GM20000 (cell line): ENCODE measurements around the gene TBC1D13.

Source experiments
- DNase-seq: peaks from one replicate; pipeline ENCODE4 v3.0.0; 2012; ENCODE audit warnings: low spot score
- TF ChIP-seq, protein P1 (sequence below): IDR thresholded peaks from 2 replicates; pipeline ENCODE4 v1.5.1; 2012; ENCODE audit warnings: mild to moderate bottlenecking, control low read depth; ENCODE audit errors: extremely low read depth, missing control alignments

Gene TBC1D13

DNA sequence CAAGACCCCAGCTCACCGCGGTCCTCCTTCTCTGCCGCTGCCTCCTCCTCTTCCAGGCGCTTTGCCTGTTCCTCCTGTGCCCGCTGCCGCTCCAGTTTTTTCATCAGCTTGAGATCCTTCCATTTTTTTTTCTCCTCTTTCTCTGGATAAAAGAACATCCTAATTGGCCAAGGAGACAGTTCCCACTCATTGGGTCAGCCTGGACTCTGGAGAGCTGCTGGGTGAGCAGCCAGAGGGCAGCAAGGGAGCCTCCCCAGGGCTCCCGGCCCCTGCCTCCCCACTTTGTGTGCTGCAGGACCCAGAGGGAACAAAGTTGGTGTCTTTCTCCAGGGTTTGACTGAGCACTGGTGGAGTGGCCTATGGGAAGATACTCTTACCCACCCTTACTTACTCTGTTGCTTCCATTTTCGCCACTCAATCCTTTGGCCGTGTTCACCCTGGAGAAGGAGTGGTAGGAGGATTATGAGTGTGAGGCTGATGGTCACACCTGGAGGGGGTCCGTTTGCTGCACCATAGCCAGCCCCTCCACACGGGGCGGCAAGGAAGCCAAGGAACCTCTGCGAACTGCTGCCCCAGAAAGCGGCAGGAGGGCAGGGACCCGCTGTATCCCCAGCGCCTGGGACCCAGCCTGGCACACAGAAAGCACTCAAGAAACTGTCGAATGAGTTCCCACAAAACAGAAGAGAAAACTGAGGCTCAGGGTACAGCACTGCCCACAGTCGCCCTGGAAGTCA is 41.8 kb downstream of the TBC1D13 start:
- TF ChIP-seq, protein P1, sequence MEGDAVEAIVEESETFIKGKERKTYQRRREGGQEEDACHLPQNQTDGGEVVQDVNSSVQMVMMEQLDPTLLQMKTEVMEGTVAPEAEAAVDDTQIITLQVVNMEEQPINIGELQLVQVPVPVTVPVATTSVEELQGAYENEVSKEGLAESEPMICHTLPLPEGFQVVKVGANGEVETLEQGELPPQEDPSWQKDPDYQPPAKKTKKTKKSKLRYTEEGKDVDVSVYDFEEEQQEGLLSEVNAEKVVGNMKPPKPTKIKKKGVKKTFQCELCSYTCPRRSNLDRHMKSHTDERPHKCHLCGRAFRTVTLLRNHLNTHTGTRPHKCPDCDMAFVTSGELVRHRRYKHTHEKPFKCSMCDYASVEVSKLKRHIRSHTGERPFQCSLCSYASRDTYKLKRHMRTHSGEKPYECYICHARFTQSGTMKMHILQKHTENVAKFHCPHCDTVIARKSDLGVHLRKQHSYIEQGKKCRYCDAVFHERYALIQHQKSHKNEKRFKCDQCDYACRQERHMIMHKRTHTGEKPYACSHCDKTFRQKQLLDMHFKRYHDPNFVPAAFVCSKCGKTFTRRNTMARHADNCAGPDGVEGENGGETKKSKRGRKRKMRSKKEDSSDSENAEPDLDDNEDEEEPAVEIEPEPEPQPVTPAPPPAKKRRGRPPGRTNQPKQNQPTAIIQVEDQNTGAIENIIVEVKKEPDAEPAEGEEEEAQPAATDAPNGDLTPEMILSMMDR: no peak
- no peak for DNase-seq

DNA sequence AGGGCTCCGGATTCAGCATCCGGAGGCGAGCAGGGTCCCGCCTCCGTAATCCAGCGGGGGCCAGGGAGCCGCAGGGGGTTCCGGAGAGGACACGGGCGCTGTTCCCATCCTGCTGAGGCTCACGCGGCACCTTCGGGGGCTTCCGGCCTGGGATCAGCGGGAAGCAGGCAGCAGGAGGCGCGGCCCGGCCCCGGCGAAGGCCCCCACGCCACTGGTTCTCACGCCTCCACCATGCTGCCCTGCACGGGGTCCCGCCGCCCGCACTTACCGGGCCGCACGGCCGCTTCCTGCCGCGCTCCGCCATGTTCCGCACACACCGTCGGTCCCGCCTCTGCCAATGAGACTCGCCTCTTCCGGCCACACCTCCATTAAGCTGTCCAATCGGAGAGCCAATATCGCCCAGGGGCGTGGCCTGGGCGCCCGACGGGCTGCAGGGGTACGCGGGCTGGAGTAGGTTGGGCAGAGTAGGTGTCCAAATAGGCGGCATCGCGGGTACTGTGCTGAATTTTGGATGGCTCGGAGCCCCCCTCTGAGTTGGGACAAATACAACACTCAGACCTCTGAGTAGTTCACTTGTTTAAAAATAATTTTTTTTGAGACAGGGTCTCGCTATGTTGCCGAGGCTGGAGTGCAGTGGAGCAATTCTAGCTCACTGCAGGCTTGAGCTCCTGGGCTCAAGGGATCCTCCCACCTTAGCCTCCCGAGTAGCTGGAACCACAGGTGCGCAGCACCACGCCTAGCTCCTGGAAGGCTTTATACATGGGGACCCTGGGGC is 42.6 kb downstream of the TBC1D13 start, which contains the start of gene SPOUT1:
Gene SPOUT1, minus strand, starts transcription at position 318 of the 775 bp plus-strand sequence. Its CDS starts 14 bp downstream, at position 304.
- TF ChIP-seq, protein P1: no peak
- peak; percentile 98 for DNase-seq

- no peak for DNase-seq
- TF ChIP-seq, protein P1: no peak
Measured at GRCh38 chr9:128833696-128834095, 46.6 kb downstream of the TBC1D13 start.

DNA sequence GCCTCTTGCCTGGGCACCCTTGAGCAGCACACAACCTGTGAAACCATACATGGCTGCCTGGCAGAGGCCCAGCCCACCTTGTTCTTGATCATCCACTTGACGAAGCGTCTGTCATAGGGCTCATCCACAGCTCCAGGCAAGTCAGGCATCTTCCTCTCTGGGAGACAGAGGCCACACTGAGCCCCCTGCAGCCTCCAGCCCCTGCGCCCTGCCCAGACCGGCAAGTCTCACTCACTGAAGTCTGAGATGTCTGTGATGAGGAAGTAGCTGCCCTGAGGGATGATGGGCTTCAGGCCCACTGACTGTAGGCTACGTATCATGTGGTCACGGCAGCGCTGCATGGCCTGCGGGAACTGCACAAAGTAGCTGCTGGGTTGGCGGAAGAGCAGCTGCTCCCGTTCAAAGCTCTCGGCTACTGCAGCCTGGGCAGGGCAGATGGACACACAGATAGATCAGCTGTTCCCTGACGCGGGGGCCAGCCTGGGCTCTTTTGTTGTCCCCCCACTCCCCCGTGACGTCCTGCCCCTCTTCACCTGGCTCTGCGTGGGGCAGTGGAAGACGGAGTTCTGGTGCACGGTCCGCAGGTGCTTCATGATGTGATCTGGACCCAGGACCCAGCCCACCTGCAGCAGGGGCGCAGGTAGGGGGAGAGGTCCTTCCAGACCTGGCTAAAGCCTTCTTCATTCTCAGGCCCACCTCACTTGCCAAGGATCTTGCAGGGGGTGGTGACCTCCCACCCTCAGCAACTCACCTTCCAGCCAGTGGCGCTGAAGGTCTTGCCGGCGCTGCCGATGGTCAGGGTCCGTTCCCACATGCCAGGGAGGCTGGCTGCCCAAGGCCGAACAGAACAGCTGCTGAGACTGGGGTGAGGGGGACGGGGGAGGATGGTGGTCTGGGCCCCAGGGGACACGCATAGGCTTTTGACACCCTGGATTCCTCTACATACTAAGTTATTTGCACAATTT is 48.5 kb downstream of the TBC1D13 start:
- no peak for DNase-seq
- TF ChIP-seq, protein P1: no peak

DNA sequence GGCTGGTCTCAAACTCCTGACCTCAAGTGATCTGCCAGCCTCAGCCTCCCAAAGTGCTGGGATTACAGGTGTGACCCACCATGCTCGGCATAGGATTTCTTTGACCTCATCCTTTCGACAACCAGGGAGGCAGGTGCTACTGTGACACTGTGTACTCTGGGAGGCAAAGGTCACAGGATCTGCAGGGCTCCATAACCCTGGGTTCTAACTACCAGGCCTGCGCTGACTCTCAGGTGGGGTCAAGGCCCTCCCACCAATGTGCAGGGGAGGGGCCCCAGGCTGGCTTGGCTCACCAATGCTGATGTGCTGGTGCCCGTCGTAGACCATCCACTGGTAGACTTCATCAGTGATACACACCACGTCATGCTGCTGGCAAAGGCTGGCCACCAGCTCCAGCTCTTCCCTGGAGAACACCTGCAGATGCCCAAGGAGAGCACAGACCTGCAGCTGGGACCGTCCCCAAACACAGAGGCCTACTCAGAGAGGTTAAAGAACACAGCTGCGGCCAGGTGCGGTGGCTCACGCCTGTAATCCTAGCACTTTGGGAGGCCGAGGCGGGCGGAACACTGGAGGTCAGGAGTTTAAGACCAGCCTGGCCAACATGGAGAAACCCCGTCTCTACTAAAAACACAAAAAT is 49.6 kb downstream of the TBC1D13 start:
- DNase-seq: peak; percentile 2
- TF ChIP-seq, protein P1: no peak

GRCh38 chr9:128838338-128838737 is 51.3 kb downstream of the TBC1D13 start:
- peak; percentile 6 for DNase-seq
- TF ChIP-seq, protein P1: no peak
